Nephron (organoid): ENCODE measurements around the gene TBCEL.

Source experiments
- H3K27ac Mint-ChIP-seq, 3 experiments: 2 replicates each; pipeline ENCODE4 v1.8.0; 2020; ENCODE audit warnings: mixed read lengths in 3 of 3, mild to moderate bottlenecking in 2 of 3, moderate library complexity in 1 of 3
- H3K27me3 Mint-ChIP-seq: 2 replicates; pipeline ENCODE4 v1.8.0; 2021; ENCODE audit warnings: low read depth, mild to moderate bottlenecking, moderate library complexity, mixed read lengths
- H3K36me3 Mint-ChIP-seq: 2 replicates; pipeline ENCODE4 v1.8.0; 2020; ENCODE audit warnings: low read depth, mixed read lengths
- H3K4me1 Mint-ChIP-seq: 2 replicates; pipeline ENCODE4 v1.8.0; 2020; ENCODE audit warnings: mixed read lengths
- H3K4me3 Mint-ChIP-seq, 3 experiments: 2 replicates each; pipeline ENCODE4 v1.8.0; 2020; ENCODE audit warnings: mild to moderate bottlenecking in 3 of 3, mixed read lengths in 3 of 3, moderate library complexity in 2 of 3
- H3K9me3 Mint-ChIP-seq: 2 replicates; pipeline ENCODE4 v1.8.0; 2020; ENCODE audit warnings: mixed read lengths
- TF ChIP-seq, protein P1 (sequence below), 3 experiments: fragments of 200-600 bp; sonication (generic); IDR thresholded peaks; one replicate each; pipeline ENCODE4 v1.5.0; 2021; ENCODE audit warnings: antibody characterized with exemption in 3 of 3; ENCODE audit not compliant: unreplicated experiment in 3 of 3

The TBCEL gene

DNA sequence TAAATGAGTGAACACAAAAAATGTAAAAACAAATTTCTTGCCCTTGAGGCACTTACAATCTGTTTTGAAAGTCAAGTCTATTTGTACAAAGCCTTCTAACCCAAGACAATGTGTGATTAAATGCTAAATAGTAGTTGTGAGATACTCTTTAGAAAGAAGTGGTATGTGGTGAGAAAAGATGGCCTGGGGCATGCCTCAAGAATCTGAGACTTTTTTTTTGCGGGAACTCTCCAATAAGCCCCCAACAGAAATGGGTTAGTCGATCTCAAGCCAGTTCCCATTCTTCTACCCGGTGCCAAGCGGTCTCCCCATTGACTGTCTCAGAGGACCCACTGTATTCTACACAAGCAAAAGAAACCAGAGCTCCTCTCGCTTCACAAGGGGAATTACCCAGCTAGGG is 26.9 kb upstream of the TBCEL start:
- Mint-ChIP-seq H3K27ac (no peak overlapping the region), H3K4me3 (no peak overlapping the region), H3K9me3 (no peaks in the 10 kb centered on the region), H3K27me3 (peaks cover 15% of the 10 kb centered on the region), H3K36me3 (no peaks in the 10 kb centered on the region), H3K4me1 (no peaks in the 10 kb centered on the region)
- TF ChIP-seq, protein P1, sequence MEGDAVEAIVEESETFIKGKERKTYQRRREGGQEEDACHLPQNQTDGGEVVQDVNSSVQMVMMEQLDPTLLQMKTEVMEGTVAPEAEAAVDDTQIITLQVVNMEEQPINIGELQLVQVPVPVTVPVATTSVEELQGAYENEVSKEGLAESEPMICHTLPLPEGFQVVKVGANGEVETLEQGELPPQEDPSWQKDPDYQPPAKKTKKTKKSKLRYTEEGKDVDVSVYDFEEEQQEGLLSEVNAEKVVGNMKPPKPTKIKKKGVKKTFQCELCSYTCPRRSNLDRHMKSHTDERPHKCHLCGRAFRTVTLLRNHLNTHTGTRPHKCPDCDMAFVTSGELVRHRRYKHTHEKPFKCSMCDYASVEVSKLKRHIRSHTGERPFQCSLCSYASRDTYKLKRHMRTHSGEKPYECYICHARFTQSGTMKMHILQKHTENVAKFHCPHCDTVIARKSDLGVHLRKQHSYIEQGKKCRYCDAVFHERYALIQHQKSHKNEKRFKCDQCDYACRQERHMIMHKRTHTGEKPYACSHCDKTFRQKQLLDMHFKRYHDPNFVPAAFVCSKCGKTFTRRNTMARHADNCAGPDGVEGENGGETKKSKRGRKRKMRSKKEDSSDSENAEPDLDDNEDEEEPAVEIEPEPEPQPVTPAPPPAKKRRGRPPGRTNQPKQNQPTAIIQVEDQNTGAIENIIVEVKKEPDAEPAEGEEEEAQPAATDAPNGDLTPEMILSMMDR (IDR thresholded peaks at IDR 0.05; ENCODE audit: unreplicated experiment in 3 of 3): no peak

DNA sequence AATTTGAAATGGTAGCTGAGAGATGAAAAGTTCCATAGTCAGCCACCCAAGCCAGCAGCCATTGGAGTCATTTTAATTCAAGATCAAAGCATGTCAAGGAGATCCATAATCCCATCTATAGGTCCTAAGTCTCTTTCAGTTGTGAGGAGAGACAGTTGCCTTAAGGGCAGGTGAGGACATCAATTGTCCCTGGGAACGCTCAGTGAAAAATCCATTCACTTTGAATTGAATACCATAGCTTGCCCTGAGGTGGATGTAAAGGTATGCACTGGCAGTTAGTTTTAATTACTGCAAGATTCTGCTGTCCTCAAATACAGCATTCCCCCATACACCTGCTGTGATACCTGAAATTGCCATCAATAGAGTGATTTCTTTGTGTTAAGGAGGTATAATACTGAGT is 25.3 kb upstream of the TBCEL start:
- H3K4me1 Mint-ChIP-seq: no peaks in the 10 kb centered on the region
- no peak overlapping the region for H3K4me3 Mint-ChIP-seq
- H3K27ac Mint-ChIP-seq: no peak overlapping the region
- no peaks in the 10 kb centered on the region for H3K9me3 Mint-ChIP-seq
- TF ChIP-seq, protein P1 (IDR thresholded peaks at IDR 0.05; ENCODE audit: unreplicated experiment in 3 of 3): no peak
- no peaks in the 10 kb centered on the region for H3K36me3 Mint-ChIP-seq
- H3K27me3 Mint-ChIP-seq: peaks cover 15% of the 10 kb centered on the region

GRCh38 chr11:121004206-121004840 is 19.6 kb upstream of the TBCEL start:
- Mint-ChIP-seq H3K9me3 (no peaks in the 10 kb centered on the region), H3K27ac (no peak overlapping the region), H3K4me1 (no peaks in the 10 kb centered on the region), H3K27me3 (peaks cover 3% of the 10 kb centered on the region), H3K4me3 (no peak overlapping the region), H3K36me3 (no peaks in the 10 kb centered on the region)
- TF ChIP-seq, protein P1 (IDR thresholded peaks at IDR 0.05; ENCODE audit: unreplicated experiment in 3 of 3): no peak

DNA sequence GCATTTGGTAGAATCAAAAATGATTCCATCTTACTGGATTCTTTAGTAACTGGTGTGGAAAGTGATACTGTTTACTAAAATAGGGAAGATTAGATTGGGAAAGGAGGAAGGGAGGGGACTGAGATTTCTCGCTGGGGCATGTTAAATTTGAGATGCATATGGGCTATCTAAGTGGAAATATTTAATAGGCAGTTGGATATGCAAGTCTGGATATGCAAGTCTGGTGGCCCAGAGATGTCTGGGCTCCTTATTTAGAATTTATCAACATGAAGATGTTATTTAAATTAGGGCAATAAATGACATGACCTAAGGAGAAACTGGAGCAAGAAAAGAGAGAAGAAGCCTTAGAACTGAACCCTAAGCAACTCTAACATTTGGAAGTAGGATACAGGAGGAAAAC is 17.0 kb upstream of the TBCEL start:
- H3K27ac Mint-ChIP-seq: no peak overlapping the region
- no peak overlapping the region for H3K4me3 Mint-ChIP-seq
- TF ChIP-seq, protein P1 (IDR thresholded peaks at IDR 0.05; ENCODE audit: unreplicated experiment in 3 of 3): no peak
- H3K9me3 Mint-ChIP-seq: no peaks in the 10 kb centered on the region
- no peaks in the 10 kb centered on the region for H3K36me3 Mint-ChIP-seq
- H3K27me3 Mint-ChIP-seq: no peaks in the 10 kb centered on the region
- no peaks in the 10 kb centered on the region for H3K4me1 Mint-ChIP-seq

DNA sequence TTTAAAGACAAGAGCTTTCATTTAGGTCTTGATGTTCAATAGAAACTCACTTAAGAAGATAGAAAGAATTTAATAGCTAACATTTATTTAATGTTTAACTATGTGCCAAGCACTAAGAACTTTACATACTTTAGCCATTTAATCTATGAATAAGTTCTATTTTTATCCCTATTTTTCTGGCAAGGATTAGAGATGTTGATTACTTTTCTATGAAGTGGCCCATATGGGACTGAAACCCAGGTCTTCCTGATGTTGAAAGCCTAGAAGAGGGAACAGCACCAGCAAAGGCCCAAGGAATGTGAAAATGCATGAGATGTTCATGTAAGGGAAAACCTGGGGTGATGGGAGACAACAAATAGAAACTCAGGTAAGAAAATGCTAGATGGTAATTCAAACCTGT is 15.4 kb upstream of the TBCEL start:
- Mint-ChIP-seq H3K4me3 (no peak overlapping the region), H3K36me3 (no peaks in the 10 kb centered on the region), H3K9me3 (no peaks in the 10 kb centered on the region), H3K4me1 (no peaks in the 10 kb centered on the region), H3K27me3 (no peaks in the 10 kb centered on the region), H3K27ac (no peak overlapping the region)
- TF ChIP-seq, protein P1 (IDR thresholded peaks at IDR 0.05; ENCODE audit: unreplicated experiment in 3 of 3): no peak

- Mint-ChIP-seq H3K27ac (no peak overlapping the region), H3K36me3 (no peaks in the 10 kb centered on the region), H3K9me3 (no peaks in the 10 kb centered on the region), H3K4me1 (no peaks in the 10 kb centered on the region), H3K4me3 (no peak overlapping the region), H3K27me3 (no peaks in the 10 kb centered on the region)
- TF ChIP-seq, protein P1 (IDR thresholded peaks at IDR 0.05; ENCODE audit: unreplicated experiment in 3 of 3): no peak
These were observed 11.8 kb upstream of the TBCEL start for GRCh38 chr11:121012091-121012490.
